ENCODE data around the gene SLC25A43.

The SLC25A43 gene

DNA sequence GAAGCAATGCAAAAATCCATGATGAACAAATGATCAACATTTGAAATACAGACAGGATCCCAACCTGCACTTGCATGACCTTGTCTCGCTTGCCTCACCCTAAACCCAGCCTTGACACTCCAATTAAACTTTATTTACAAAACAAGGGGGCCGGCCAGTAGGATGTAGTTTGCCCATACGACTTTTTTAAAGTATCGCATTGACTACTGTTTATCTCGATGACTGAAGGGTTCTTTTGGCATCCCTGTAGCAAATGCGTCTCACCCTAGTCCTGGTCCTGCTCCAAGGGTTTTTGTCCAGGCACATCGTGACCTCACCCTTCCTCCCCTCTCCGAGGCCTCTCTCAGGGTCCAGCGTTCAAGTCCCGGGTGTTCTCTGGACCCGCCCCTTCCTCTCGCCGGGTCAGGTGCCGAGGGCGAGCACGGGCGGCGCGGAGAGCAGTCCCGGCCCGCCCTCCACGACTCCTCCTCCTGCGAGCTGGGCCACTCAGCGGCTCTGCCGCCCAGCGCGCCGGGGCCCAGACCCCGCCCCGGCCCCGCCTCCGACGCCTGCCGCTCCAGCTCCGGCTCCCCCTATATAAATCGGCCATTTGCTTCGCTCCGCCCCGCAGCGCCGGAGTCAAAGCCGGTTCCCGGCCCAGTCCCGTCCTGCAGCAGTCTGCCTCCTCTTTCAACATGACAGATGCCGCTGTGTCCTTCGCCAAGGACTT is 68.9 kb downstream of the SLC25A43 start, which contains the start of gene SLC25A5:
Gene SLC25A5 (plus strand): TSS at position 603 of the 709 bp plus-strand sequence. CDS start 72 bp downstream, at position 675.
- peak within 1 kb of the TSS; percentile 99 for H3K9ac ChIP-seq (ENCODE audit: low read depth, low read length, poor library complexity, severe bottlenecking)
- H3F3A ChIP-seq (ENCODE audit: low read depth), result no peaks in the 10 kb centered on the region
- peaks cover 5% of the 10 kb centered on the region for H3K27me3 ChIP-seq (ENCODE audit: insufficient read depth, low read length, poor library complexity, severe bottlenecking)
- H3K4me2 ChIP-seq (ENCODE audit: low read depth, low read length, poor library complexity, severe bottlenecking), result peak within 1 kb of the TSS; percentile 89
- H3K9me2 ChIP-seq (replicated peaks; ENCODE audit: low read depth, low read length), result no peaks in the 10 kb centered on the region
- peaks cover 22% of the 10 kb centered on the region for H3K79me2 ChIP-seq (ENCODE audit: insufficient read depth, low read length)
- peaks cover 21% of the 10 kb centered on the region; the same call in 1 of the 2 replicates for H3K36me3 ChIP-seq (ENCODE audit: insufficient read depth, low read length)
- peak within 1 kb of the TSS; percentile 86 for H2AFZ ChIP-seq (ENCODE audit: low read length)
- no peaks in the 10 kb centered on the region for H3K9me3 ChIP-seq (ENCODE audit: insufficient read depth, low read depth, low read length)
- peak within 1 kb of the TSS; percentile 97 for H3K4me3 ChIP-seq (ENCODE audit: low read length, poor library complexity, severe bottlenecking)
- no peak for TF ChIP-seq EZH2phosphoT487 (IDR thresholded peaks at IDR 0.05; ENCODE audit: borderline replicate concordance)
- TF ChIP-seq, protein P1, sequence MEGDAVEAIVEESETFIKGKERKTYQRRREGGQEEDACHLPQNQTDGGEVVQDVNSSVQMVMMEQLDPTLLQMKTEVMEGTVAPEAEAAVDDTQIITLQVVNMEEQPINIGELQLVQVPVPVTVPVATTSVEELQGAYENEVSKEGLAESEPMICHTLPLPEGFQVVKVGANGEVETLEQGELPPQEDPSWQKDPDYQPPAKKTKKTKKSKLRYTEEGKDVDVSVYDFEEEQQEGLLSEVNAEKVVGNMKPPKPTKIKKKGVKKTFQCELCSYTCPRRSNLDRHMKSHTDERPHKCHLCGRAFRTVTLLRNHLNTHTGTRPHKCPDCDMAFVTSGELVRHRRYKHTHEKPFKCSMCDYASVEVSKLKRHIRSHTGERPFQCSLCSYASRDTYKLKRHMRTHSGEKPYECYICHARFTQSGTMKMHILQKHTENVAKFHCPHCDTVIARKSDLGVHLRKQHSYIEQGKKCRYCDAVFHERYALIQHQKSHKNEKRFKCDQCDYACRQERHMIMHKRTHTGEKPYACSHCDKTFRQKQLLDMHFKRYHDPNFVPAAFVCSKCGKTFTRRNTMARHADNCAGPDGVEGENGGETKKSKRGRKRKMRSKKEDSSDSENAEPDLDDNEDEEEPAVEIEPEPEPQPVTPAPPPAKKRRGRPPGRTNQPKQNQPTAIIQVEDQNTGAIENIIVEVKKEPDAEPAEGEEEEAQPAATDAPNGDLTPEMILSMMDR (conservative IDR thresholded peaks at IDR 0.05; ENCODE audit: low read length), result no peak
- H3K4me1 ChIP-seq (ENCODE audit: insufficient read depth, low read length, poor library complexity, severe bottlenecking), result no peaks in the 10 kb centered on the region
- peaks cover 15% of the 10 kb centered on the region for H4K20me1 ChIP-seq (ENCODE audit: insufficient read depth, low read length, poor library complexity, severe bottlenecking)

DNA sequence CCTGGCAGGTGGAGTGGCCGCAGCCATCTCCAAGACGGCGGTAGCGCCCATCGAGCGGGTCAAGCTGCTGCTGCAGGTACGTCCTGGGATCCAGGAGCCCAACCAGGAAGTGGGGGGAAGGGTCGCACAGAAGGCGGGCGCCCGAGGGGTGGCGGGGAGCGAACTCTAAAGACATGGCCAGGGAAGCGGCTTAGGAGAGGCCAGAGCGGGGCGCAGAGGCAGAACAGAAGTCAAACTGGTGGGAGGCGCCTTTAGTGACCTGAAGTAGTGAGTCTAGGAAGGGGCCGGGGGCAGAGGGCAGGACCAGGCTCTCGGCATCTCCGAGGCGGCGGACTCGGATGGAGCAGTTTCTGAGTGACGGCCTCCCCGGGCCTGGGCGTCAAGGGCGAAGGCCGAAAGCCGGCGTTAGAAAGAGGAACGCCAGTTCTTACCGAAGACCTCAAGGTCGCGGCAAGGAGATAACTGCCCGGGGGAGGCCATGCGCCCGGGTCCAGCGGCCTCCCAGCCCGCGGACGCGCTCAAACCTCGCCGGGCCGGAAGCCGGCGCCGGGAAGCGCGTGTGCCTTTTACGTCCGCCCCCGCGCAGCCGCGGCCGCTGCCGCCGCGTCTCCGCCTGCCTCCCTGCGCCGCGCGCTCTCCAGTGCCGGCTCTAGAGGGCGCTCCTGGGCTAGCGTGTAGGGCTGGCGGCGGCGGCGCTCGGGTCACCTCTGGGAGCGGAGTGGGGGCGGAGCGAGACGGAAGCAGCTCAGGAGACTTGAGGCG is 69.6 kb downstream of the SLC25A43 start:
- peak overlapping the region; percentile 97 for H3K4me3 ChIP-seq (ENCODE audit: low read length, poor library complexity, severe bottlenecking)
- TF ChIP-seq EZH2phosphoT487 (IDR thresholded peaks at IDR 0.05; ENCODE audit: borderline replicate concordance), result no peak
- TF ChIP-seq, protein P1 (conservative IDR thresholded peaks at IDR 0.05; ENCODE audit: low read length), result peak; percentile 47
- no peaks in the 10 kb centered on the region for H3F3A ChIP-seq (ENCODE audit: low read depth)
- peaks cover 22% of the 10 kb centered on the region for H3K79me2 ChIP-seq (ENCODE audit: insufficient read depth, low read length)
- H3K9me2 ChIP-seq (replicated peaks; ENCODE audit: low read depth, low read length), result no peaks in the 10 kb centered on the region
- H3K4me2 ChIP-seq (ENCODE audit: low read depth, low read length, poor library complexity, severe bottlenecking), result peak overlapping the region; percentile 89
- H4K20me1 ChIP-seq (ENCODE audit: insufficient read depth, low read length, poor library complexity, severe bottlenecking), result peaks cover 15% of the 10 kb centered on the region
- 0 out of 2 replicates have a peak overlapping the region, but pooled peaks have one; percentile 67 for H2AFZ ChIP-seq (ENCODE audit: low read length)
- H3K9me3 ChIP-seq (ENCODE audit: insufficient read depth, low read depth, low read length), result no peaks in the 10 kb centered on the region
- peaks cover 21% of the 10 kb centered on the region; the same call in 1 of the 2 replicates for H3K36me3 ChIP-seq (ENCODE audit: insufficient read depth, low read length)
- peak overlapping the region; percentile 99 for H3K9ac ChIP-seq (ENCODE audit: low read depth, low read length, poor library complexity, severe bottlenecking)
- H3K27me3 ChIP-seq (ENCODE audit: insufficient read depth, low read length, poor library complexity, severe bottlenecking), result peaks cover 5% of the 10 kb centered on the region
- no peaks in the 10 kb centered on the region for H3K4me1 ChIP-seq (ENCODE audit: insufficient read depth, low read length, poor library complexity, severe bottlenecking)

DNA sequence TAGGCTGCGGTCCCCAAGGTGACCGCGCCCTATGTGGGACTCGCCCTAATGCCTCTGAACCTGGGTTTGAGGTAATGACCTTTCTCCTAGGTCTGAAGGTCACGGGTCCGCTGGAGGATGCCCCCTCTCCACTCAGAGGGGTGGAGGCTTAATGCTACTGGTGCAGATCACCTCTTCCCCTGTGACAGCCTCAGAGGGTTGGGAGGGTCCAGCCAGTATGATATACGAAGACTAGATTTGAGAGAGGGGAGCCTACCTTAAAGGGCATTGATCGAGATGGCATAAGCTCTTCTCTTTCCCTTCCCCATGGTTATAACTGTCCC is 70.1 kb downstream of the SLC25A43 start:
- Histone ChIP-seq H3K79me2 (ENCODE audit: insufficient read depth, low read length) (peaks cover 22% of the 10 kb centered on the region), H3K9me2 (replicated peaks; ENCODE audit: low read depth, low read length) (no peaks in the 10 kb centered on the region), H4K20me1 (ENCODE audit: insufficient read depth, low read length, poor library complexity, severe bottlenecking) (peaks cover 15% of the 10 kb centered on the region), H3K4me2 (ENCODE audit: low read depth, low read length, poor library complexity, severe bottlenecking) (peak overlapping the region; percentile 89), H3K27me3 (ENCODE audit: insufficient read depth, low read length, poor library complexity, severe bottlenecking) (peaks cover 5% of the 10 kb centered on the region), H3K9ac (ENCODE audit: low read depth, low read length, poor library complexity, severe bottlenecking) (peak overlapping the region; percentile 74), H3K36me3 (ENCODE audit: insufficient read depth, low read length) (peaks cover 21% of the 10 kb centered on the region; the same call in 1 of the 2 replicates), H3F3A (ENCODE audit: low read depth) (no peaks in the 10 kb centered on the region), H3K4me3 (ENCODE audit: low read length, poor library complexity, severe bottlenecking) (peak overlapping the region; percentile 97), H3K9me3 (ENCODE audit: insufficient read depth, low read depth, low read length) (no peaks in the 10 kb centered on the region), H2AFZ (ENCODE audit: low read length) (no peak overlapping the region), H3K4me1 (ENCODE audit: insufficient read depth, low read length, poor library complexity, severe bottlenecking) (no peaks in the 10 kb centered on the region)
- TF ChIP-seq, protein P1 (conservative IDR thresholded peaks at IDR 0.05; ENCODE audit: low read length), result no peak
- TF ChIP-seq EZH2phosphoT487 (IDR thresholded peaks at IDR 0.05; ENCODE audit: borderline replicate concordance), result no peak
